ENCODE measurements around the gene ANKRD33B.

ANKRD33B gene

GRCh38 chr5:10551782-10552138 is 12.1 kb upstream of the ANKRD33B start:
- no peak for TF ChIP-seq CTCF (IDR thresholded peaks at IDR 0.05; ENCODE audit: borderline replicate concordance, insufficient read depth, low read depth, low read length)
- no peak overlapping the region for H3K4me3 ChIP-seq (ENCODE audit: low read depth, low read length)

GRCh38 chr5:10552183-10553143 is 11.4 kb upstream of the ANKRD33B start:
- no peak overlapping the region for H3K4me3 ChIP-seq (ENCODE audit: low read depth, low read length)
- no peak for TF ChIP-seq CTCF (IDR thresholded peaks at IDR 0.05; ENCODE audit: borderline replicate concordance, insufficient read depth, low read depth, low read length)

GRCh38 chr5:10553476-10553875 is 10.4 kb upstream of the ANKRD33B start:
- TF ChIP-seq CTCF (IDR thresholded peaks at IDR 0.05; ENCODE audit: borderline replicate concordance, insufficient read depth, low read depth, low read length): no peak
- H3K4me3 ChIP-seq (ENCODE audit: low read depth, low read length): no peak overlapping the region

- no peak for TF ChIP-seq CTCF (IDR thresholded peaks at IDR 0.05; ENCODE audit: borderline replicate concordance, insufficient read depth, low read depth, low read length)
- no peak overlapping the region for H3K4me3 ChIP-seq (ENCODE audit: low read depth, low read length)
Observed at GRCh38 chr5:10555277-10555684, 8.6 kb upstream of the ANKRD33B start.

GRCh38 chr5:10556289-10556807 is 7.5 kb upstream of the ANKRD33B start:
- TF ChIP-seq CTCF (IDR thresholded peaks at IDR 0.05; ENCODE audit: borderline replicate concordance, insufficient read depth, low read depth, low read length): no peak
- H3K4me3 ChIP-seq (ENCODE audit: low read depth, low read length): no peak overlapping the region

- no peak overlapping the region for H3K4me3 ChIP-seq (ENCODE audit: low read depth, low read length)
- TF ChIP-seq CTCF (IDR thresholded peaks at IDR 0.05; ENCODE audit: borderline replicate concordance, insufficient read depth, low read depth, low read length): no peak
Observed at GRCh38 chr5:10556893-10557746, 6.8 kb upstream of the ANKRD33B start.

All from GM12875 (cell line).